ENCODE measurements around the gene DCAF6.

DCAF6 gene

DNA sequence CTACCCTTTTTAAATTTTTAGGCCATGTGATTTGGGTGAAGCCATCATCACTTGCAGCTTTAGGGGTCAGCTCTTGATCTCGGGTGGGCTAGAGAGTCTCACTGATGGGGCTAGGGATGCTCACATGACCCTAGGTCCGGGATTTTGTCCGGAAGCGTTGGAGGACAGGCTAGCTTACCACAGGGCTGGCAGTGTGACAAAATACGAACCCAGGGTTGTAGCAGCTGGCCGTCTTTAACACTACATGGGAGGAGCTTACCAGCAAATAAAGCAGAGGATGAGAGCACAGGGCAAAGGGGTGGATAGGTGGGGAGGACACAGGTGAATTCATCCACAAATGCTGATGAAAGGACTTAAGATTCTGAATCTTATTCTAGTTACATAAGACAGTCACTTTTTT lies 178.4 kb downstream of the DCAF6 start:
- in situ Hi-C loops (cut with MboI; ENCODE audit: low sequenced_read_pairs, unreplicated experiment): no loop called here

DNA sequence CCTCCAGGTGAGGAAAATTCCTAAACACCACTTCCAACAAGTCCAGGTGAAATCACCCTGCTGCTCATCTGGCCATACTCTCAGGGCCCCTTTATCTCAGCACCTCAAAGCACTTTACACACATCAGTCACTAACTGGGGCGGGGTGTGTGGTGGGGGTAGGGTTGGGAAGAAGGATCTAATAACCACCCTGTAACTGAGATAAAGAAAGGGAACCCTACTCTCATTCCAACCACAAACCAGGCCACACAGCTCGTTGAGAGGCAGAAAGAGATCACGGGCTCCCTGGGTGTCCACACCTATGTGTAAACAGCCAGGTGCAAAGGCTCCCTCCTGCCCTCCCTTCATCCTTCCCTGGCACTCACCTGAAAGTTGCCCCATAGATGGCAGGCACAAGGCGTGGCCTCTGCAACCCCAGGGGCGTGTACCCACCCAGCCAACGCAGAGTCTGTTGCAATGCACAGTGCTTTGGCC lies 179.9 kb downstream of the DCAF6 start:
- DNase-seq (ENCODE audit: low spot score): no peak
- in situ Hi-C loops (cut with MboI; ENCODE audit: low sequenced_read_pairs, unreplicated experiment): no loop called here
- TF ChIP-seq, protein P1, sequence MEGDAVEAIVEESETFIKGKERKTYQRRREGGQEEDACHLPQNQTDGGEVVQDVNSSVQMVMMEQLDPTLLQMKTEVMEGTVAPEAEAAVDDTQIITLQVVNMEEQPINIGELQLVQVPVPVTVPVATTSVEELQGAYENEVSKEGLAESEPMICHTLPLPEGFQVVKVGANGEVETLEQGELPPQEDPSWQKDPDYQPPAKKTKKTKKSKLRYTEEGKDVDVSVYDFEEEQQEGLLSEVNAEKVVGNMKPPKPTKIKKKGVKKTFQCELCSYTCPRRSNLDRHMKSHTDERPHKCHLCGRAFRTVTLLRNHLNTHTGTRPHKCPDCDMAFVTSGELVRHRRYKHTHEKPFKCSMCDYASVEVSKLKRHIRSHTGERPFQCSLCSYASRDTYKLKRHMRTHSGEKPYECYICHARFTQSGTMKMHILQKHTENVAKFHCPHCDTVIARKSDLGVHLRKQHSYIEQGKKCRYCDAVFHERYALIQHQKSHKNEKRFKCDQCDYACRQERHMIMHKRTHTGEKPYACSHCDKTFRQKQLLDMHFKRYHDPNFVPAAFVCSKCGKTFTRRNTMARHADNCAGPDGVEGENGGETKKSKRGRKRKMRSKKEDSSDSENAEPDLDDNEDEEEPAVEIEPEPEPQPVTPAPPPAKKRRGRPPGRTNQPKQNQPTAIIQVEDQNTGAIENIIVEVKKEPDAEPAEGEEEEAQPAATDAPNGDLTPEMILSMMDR (IDR thresholded peaks at IDR 0.05; ENCODE audit: borderline replicate concordance, control extremely low read depth, extremely low read depth, insufficient read depth, missing control alignments): no peak

More for the DNA sequence above, 178.4 kb downstream of the DCAF6 start:
- TF ChIP-seq, protein P1 (IDR thresholded peaks at IDR 0.05; ENCODE audit: borderline replicate concordance, control extremely low read depth, extremely low read depth, insufficient read depth, missing control alignments): no peak
- no peak for DNase-seq (ENCODE audit: low spot score)

DNA sequence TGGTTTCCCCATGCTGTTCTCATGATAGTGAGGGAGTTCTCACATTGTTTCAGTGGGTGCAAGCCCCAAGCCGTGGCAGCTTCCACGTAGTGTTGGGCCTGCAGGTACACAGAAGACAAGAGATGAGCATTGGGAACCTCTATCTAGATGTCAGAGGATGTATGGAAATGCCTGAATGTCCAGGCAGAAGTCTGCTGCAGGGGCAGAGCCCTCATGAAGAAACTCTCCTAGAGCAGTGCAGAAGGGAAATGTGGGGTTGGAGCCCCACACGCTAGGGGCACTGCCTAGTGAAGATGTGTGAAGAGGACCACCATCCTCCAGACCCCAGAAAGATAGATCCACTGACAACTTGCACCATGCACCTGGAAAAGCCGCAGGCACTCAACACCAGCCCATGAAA lies 183.3 kb downstream of the DCAF6 start:
- in situ Hi-C loops (cut with MboI; ENCODE audit: low sequenced_read_pairs, unreplicated experiment): no loop called here

DNA sequence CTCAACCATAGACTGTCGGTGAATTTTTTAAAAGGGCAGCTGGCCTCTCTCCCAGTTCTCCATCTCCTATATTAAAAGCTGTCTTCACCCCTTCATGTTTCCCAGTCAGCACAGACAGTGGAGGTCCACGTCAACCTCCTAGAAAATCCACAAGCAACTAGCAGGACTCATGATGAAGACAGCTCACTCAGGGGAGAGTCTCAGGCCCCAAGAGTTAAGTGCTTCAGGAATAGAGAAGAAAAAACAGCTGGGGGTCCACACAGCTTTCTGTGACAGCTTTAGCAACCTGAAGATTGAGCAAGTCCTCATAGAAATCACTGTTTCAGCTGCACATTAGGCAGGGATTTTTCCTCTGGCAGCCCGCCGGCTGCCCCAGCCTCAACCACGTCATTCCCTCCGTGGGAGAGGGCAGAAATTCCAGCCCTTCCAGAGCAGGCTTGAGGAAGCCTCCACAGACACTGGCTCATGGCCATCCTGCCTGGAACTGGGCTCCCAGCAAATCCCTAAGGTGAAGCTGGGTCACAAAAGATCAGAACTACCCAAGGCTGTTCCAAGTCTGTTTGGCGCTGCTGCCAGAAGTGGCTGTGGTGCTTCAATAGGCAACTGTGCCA lies 185.0 kb downstream of the DCAF6 start:
- no peak for DNase-seq (ENCODE audit: low spot score)
- in situ Hi-C loops (cut with MboI; ENCODE audit: low sequenced_read_pairs, unreplicated experiment): no loop called here
- TF ChIP-seq, protein P1 (IDR thresholded peaks at IDR 0.05; ENCODE audit: borderline replicate concordance, control extremely low read depth, extremely low read depth, insufficient read depth, missing control alignments): no peak

More for the DNA sequence above, 183.3 kb downstream of the DCAF6 start:
- no peak for DNase-seq (ENCODE audit: low spot score)
- TF ChIP-seq, protein P1 (IDR thresholded peaks at IDR 0.05; ENCODE audit: borderline replicate concordance, control extremely low read depth, extremely low read depth, insufficient read depth, missing control alignments): no peak

DNA sequence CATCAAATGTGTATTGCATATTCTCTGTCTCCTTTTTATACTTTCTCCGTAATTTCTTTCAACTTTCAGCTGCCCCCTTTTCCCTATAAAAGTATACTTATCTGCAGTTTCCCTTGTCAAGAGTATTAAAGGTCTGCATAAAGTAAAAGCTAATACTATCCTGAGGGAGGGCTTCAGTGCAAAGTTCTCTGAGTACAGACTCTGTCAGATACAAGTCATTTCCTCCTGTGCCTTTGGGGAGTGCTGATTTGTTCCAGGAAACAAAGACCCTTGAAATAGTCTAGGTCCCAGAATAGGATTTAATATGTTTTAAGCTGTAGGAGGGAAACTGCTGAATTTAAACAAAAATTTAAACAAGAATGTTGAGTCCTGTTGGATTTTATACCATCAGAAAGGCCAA lies 188.6 kb downstream of the DCAF6 start:
- TF ChIP-seq, protein P1 (IDR thresholded peaks at IDR 0.05; ENCODE audit: borderline replicate concordance, control extremely low read depth, extremely low read depth, insufficient read depth, missing control alignments): no peak
- in situ Hi-C loops (cut with MboI; ENCODE audit: low sequenced_read_pairs, unreplicated experiment): no loop called here
- DNase-seq (ENCODE audit: low spot score): no peak
